Upper lobe of right lung (tissue), 1 donor: ENCODE data around the gene PSMB8. TPM values are rescaled to one million over a fixed set of nuclear protein-coding genes. Genes with fewer than 3 reads are reported as not detected.
A peak's percentile ranks its signal among the peaks of the same experiment; 100 is the strongest.

ENCODE experiments used
- ATAC-seq: fragments of 200-7000 bp; cut with Tn5 transposase; one replicate; pipeline ENCODE4 v1.9.1; 2020; ENCODE audit warnings: mild to moderate bottlenecking, moderate library complexity
- DNase-seq: peaks from one replicate; pipeline ENCODE4 v3.0.0-alpha.2; 2020
- H3K27ac ChIP-seq: fragments of 200-600 bp; one replicate; pipeline ENCODE4 v1.8.0; 2022
- H3K27me3 ChIP-seq: fragments of 200-600 bp; one replicate; pipeline ENCODE4 v1.8.0; 2022; ENCODE audit warnings: mild to moderate bottlenecking
- H3K36me3 ChIP-seq: fragments of 200-600 bp; one replicate; pipeline ENCODE4 v1.8.0; 2022
- H3K4me1 ChIP-seq: fragments of 200-600 bp; one replicate; pipeline ENCODE4 v1.8.0; 2022
- H3K4me3 ChIP-seq: fragments of 200-600 bp; one replicate; pipeline ENCODE4 v1.8.0; 2022; ENCODE audit warnings: mild to moderate bottlenecking
- H3K9me3 ChIP-seq: fragments of 200-600 bp; one replicate; pipeline ENCODE4 v1.8.0; 2022
- CTCF ChIP-seq: fragments of 200-600 bp; IDR thresholded peaks from one replicate; pipeline ENCODE4 v1.8.0; 2022; ENCODE audit warnings: antibody characterized with exemption
- intact Hi-C: fragments of 100-400 bp; cut with DNase I; formaldehyde crosslinking; loops from one replicate; pipeline ENCODE4 v1.11.0; 2022
- total RNA-seq: library from RNA; stranded (reverse); fragmentation: NEBNext Ultra II Directional; extraction: Animal tissue kit (Norgen Biotek cat#: 25700); gene quantifications from one replicate; pipeline ENCODE4 v1.2.1, GENCODE V29; 2021
- donor health status: DM: no; HTN: yes; CAD: no; lungs with severe emphysema.

PSMB8 gene
- total RNA-seq, 1 donor from 2014 or later: 86.9 TPM

GRCh38 chr6:32862725-32863124 lies 18.9 kb upstream of the PSMB8 start:
- no peak for ATAC-seq
- no peak overlapping the region for H3K27ac ChIP-seq
- no peaks in the 10 kb centered on the region for H3K4me1 ChIP-seq
- H3K4me3 ChIP-seq: no peak overlapping the region
- peaks cover 21% of the 10 kb centered on the region for H3K36me3 ChIP-seq
- DNase-seq: no peak
- H3K9me3 ChIP-seq: no peaks in the 10 kb centered on the region
- intact Hi-C loops: no loop called here
- H3K27me3 ChIP-seq: no peaks in the 10 kb centered on the region
- no peak for TF ChIP-seq CTCF

GRCh38 chr6:32860674-32861073 lies 16.8 kb upstream of the PSMB8 start:
- ATAC-seq (no peak), DNase-seq (no peak)
- Histone ChIP-seq H3K36me3 (peaks cover 30% of the 10 kb centered on the region), H3K9me3 (no peaks in the 10 kb centered on the region), H3K27me3 (no peaks in the 10 kb centered on the region), H3K4me1 (no peaks in the 10 kb centered on the region), H3K4me3 (no peak overlapping the region), H3K27ac (no peak overlapping the region)
- intact Hi-C loops: no loop called here
- TF ChIP-seq CTCF: no peak

- Histone ChIP-seq H3K27ac (no peak overlapping the region), H3K9me3 (no peaks in the 10 kb centered on the region), H3K4me1 (peaks cover 4% of the 10 kb centered on the region), H3K36me3 (peaks cover 30% of the 10 kb centered on the region), H3K27me3 (no peaks in the 10 kb centered on the region), H3K4me3 (no peak overlapping the region)
- ATAC-seq (no peak), DNase-seq (no peak)
- no peak for TF ChIP-seq CTCF
- intact Hi-C loops: no loop called here
Measured at GRCh38 chr6:32858194-32858593, 14.3 kb upstream of the PSMB8 start.

- intact Hi-C loops: no loop called here
- no peaks in the 10 kb centered on the region for H3K9me3 ChIP-seq
- no peak for ATAC-seq
- H3K27ac ChIP-seq: no peak overlapping the region
- DNase-seq: no peak
- peaks cover 5% of the 10 kb centered on the region for H3K4me1 ChIP-seq
- H3K27me3 ChIP-seq: no peaks in the 10 kb centered on the region
- H3K4me3 ChIP-seq: no peak overlapping the region
- peaks cover 30% of the 10 kb centered on the region for H3K36me3 ChIP-seq
- TF ChIP-seq CTCF: no peak
Measured at GRCh38 chr6:32857156-32857891, 13.5 kb upstream of the PSMB8 start.

- peak overlapping the region; percentile 97 for H3K27ac ChIP-seq
- intact Hi-C loops: no loop called here
- H3K9me3 ChIP-seq: no peaks in the 10 kb centered on the region
- peaks cover 40% of the 10 kb centered on the region for H3K36me3 ChIP-seq
- no peak for TF ChIP-seq CTCF
- H3K4me3 ChIP-seq: peak overlapping the region; percentile 98
- ATAC-seq (no peak), DNase-seq (no peak)
- H3K27me3 ChIP-seq: no peaks in the 10 kb centered on the region
- H3K4me1 ChIP-seq: peaks cover 22% of the 10 kb centered on the region
Measured at GRCh38 chr6:32855467-32856174, 11.8 kb upstream of the PSMB8 start.
